ENCODE measurements around the gene PPIE. TPM values are rescaled to one million over a fixed set of nuclear protein-coding genes. Genes with fewer than 3 reads are reported as not detected.
A peak's percentile ranks its signal among the peaks of the same experiment; 100 is the strongest.
"Not testable (repeated sequence)": the region's sequence is repeated elsewhere in the genome, so short reads cannot be mapped to it uniquely, and the experiment has no call there.

Gene PPIE
- total RNA-seq, 3 donors from 2014 or later (not counting 1 experiment from before 2014, with no cell fraction given) = 44.3 to 62.8 (median 59.8) TPM

DNA sequence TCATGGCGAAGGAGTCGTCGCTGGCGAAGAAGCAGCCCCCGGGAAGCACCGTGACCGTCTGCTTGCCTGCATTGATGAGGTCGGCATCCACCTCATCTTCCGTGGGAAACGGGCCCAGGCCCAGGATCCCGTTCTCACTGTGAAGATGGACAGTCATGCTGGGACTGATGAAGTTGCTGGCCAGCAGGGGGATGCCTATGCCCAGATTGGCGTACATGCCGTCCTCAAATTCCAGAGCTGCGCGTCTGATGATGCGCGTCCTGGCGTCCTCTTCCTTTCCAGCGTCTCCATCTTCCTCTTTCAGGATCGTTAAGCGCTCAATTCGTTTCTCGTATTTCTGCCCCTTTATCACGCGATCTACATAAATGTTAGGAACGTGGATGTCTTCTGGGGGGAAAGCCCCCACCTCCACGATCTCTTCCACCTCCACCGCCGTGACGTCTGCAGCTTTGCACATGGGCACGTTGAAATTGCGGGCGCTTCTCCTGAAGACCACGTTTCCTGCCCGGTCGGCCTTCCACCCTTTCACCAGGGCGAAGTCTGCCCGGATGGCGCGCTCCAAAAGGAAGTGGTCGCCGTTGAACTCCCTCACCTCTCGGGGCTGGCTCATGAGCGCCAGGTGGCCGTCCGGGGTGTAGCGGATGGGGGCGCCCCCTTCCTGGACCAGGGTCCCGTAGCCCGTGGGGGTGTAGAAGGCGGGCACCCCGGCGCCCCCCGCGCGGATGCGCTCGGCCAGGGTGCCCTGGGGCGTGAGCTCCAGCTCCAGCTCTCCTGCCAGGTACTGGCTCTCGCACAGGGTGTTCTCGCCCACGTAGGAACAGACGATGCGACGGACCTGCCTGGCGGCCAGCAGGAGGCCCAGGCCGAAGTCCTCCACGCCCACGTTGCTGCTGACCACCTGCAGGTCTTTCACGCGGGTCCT is 31.7 kb downstream of the PPIE start:
- peak; percentile 16 to 67 (median 52) for ATAC-seq
- H3K4me3 ChIP-seq (ENCODE audit: low read length); H3K27ac ChIP-seq (ENCODE audit: low read length); H3K36me3 ChIP-seq (ENCODE audit: control insufficient read depth, insufficient read depth, low read length); intact Hi-C loops (cut with micrococcal nuclease); H3K4me1 Mint-ChIP-seq; H3K27me3 ChIP-seq (ENCODE audit: control insufficient read depth, insufficient read depth, low read length); H3K9me3 Mint-ChIP-seq; H3K27ac Mint-ChIP-seq; H3K36me3 Mint-ChIP-seq; H3K27me3 Mint-ChIP-seq (ENCODE audit: low read depth in 2 of 2); H3K4me1 ChIP-seq (ENCODE audit: control insufficient read depth, insufficient read depth, low read length); H3K9me3 ChIP-seq (ENCODE audit: control insufficient read depth, insufficient read depth, low read length): not testable (repeated sequence)
- peak overlapping the region; percentile 17 for H3K4me3 Mint-ChIP-seq
- peak in 1 of 2 donors; percentile 42 for DNase-seq
- 14% methylated on average over 13 of the region's 71 CpGs for WGBS (ENCODE audit: insufficient coverage)

DNA sequence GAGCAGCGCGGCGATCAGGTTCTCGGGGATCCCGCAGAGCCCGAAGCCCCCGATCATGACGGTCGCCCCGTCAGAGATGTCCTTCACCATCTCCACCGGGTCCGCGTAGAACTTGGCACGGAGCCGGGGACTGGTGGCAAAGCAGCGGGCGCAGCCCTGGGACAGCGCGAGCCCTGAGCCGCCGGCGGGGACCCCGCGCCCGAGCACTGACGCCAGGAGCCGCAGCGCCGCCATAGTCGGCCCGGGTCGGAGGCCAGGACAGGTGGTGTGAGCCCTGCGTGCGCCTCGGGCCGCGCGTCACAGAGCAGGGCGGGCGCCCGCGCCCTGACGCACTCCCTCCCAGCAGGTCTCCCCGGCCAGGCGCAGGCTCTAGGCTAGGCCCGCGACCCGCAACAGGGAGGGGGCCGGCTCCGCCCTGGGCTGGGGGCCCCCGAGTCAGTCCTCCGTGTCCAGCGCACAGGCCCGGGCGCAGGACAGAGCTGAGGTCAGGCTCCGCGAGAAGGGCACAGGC is 32.4 kb downstream of the PPIE start, which contains the start of gene OXCT2:
Gene OXCT2, minus strand, starts transcription at position 327 of the 511 bp plus-strand sequence. Its CDS starts 93 bp downstream, at position 234.
- ATAC-seq = peak in 2 of 3 donors; percentile 40 to 54
- peak within 1 kb of the TSS; percentile 17 for H3K4me3 Mint-ChIP-seq
- H3K27me3 ChIP-seq (ENCODE audit: control insufficient read depth, insufficient read depth, low read length); H3K27ac Mint-ChIP-seq; H3K9me3 ChIP-seq (ENCODE audit: control insufficient read depth, insufficient read depth, low read length); H3K9me3 Mint-ChIP-seq; DNase-seq; H3K27ac ChIP-seq (ENCODE audit: low read length); H3K27me3 Mint-ChIP-seq (ENCODE audit: low read depth in 2 of 2); intact Hi-C loops (cut with micrococcal nuclease); H3K36me3 Mint-ChIP-seq; H3K36me3 ChIP-seq (ENCODE audit: control insufficient read depth, insufficient read depth, low read length); H3K4me3 ChIP-seq (ENCODE audit: low read length): not testable (repeated sequence)
- H3K4me1 Mint-ChIP-seq = peaks cover under 1 to 13% of the 10 kb centered on the region in 2 donors
- WGBS (ENCODE audit: insufficient coverage) = 4% methylated on average over 34 of the region's 57 CpGs
- H3K4me1 ChIP-seq (ENCODE audit: control insufficient read depth, insufficient read depth, low read length) = peaks cover 12% of the 10 kb centered on the region

GRCh38 chr1:39773369-39773979 is 34.8 kb downstream of the PPIE start:
- peaks cover 16% of the 10 kb centered on the region for H3K4me1 ChIP-seq (ENCODE audit: control insufficient read depth, insufficient read depth, low read length)
- ATAC-seq = peak in 2 of 3 donors; percentile 28
- H3K36me3 Mint-ChIP-seq; H3K4me3 Mint-ChIP-seq; H3K27me3 Mint-ChIP-seq (ENCODE audit: low read depth in 2 of 2); H3K4me3 ChIP-seq (ENCODE audit: low read length); DNase-seq; H3K36me3 ChIP-seq (ENCODE audit: control insufficient read depth, insufficient read depth, low read length); H3K9me3 Mint-ChIP-seq; H3K27me3 ChIP-seq (ENCODE audit: control insufficient read depth, insufficient read depth, low read length); intact Hi-C loops (cut with micrococcal nuclease); H3K27ac Mint-ChIP-seq; H3K9me3 ChIP-seq (ENCODE audit: control insufficient read depth, insufficient read depth, low read length); H3K27ac ChIP-seq (ENCODE audit: low read length): not testable (repeated sequence)
- H3K4me1 Mint-ChIP-seq = peaks cover 5 to 18% of the 10 kb centered on the region in 2 donors
- no CpG with 5 or more reads among the region's 23 CpGs for WGBS (ENCODE audit: insufficient coverage)

DNA sequence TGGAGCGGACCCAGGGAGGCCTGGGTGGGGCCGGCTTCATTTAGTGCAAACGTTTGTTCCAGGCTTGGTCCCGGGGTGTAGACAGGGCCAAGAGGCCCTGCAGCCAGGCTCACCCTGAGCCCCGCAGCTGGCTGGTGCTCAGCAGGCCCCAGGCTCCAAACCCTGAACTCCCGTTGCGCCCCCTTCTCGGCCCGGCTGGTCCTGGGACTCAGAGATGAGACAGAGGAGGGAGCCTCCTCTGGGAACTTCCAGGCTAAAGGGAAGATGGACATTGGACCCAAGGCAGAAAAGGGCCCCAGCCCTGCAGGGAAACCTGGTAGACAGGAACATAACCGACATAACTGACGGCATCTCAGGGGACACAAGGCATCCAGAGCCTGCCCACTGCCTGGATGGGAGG is 36.5 kb downstream of the PPIE start:
- intact Hi-C loops (cut with micrococcal nuclease); H3K9me3 Mint-ChIP-seq; H3K36me3 ChIP-seq (ENCODE audit: control insufficient read depth, insufficient read depth, low read length); H3K4me3 ChIP-seq (ENCODE audit: low read length); H3K27ac Mint-ChIP-seq; H3K4me3 Mint-ChIP-seq; H3K27me3 Mint-ChIP-seq (ENCODE audit: low read depth in 2 of 2); H3K9me3 ChIP-seq (ENCODE audit: control insufficient read depth, insufficient read depth, low read length); H3K27ac ChIP-seq (ENCODE audit: low read length); H3K27me3 ChIP-seq (ENCODE audit: control insufficient read depth, insufficient read depth, low read length); DNase-seq; H3K36me3 Mint-ChIP-seq; ATAC-seq: not testable (repeated sequence)
- WGBS (ENCODE audit: insufficient coverage) = 96% methylated on average over 11 of the region's 11 CpGs
- peaks cover 5 to 22% of the 10 kb centered on the region in 2 donors for H3K4me1 Mint-ChIP-seq
- peaks cover 16% of the 10 kb centered on the region for H3K4me1 ChIP-seq (ENCODE audit: control insufficient read depth, insufficient read depth, low read length)

DNA sequence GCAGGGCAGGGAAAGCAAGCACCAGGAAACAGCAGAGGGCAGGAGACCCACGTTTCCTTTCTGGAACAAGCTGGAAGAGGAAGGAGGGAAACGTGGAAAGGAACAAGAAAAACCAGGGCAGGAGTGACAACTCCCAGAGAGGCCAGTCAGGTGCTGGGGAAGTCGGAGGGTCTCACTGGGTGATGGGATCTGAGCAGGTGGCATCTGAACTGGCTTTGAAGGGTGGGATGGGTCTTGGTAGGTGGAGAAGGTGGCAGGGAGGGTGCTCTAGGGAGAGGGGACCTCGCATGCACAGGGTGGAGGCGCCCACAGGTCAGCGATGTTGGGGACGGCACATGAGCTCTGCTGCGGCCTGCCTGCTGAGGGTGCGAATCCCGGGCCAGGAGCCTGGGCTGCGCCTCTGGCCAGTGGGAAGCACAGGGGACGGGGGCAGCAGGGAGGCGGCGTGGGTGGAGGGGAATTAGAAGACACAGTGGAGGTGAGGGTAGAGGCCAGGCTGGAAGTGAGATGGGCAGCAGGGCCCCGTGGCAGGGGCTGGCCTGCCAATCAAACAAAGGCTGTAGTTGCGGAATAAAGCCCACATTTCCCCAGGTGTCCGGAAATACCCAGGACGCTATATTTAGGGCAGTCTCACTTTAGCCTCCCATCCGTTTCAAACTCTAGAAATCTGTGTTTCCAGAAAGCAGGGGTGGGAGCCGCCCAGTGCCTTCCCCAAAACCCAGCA is 37.2 kb downstream of the PPIE start:
- H3K27me3 Mint-ChIP-seq (ENCODE audit: low read depth in 2 of 2); DNase-seq; H3K9me3 ChIP-seq (ENCODE audit: control insufficient read depth, insufficient read depth, low read length); H3K9me3 Mint-ChIP-seq; H3K4me3 ChIP-seq (ENCODE audit: low read length); H3K4me3 Mint-ChIP-seq; H3K36me3 ChIP-seq (ENCODE audit: control insufficient read depth, insufficient read depth, low read length); H3K27ac ChIP-seq (ENCODE audit: low read length); intact Hi-C loops (cut with micrococcal nuclease); H3K27me3 ChIP-seq (ENCODE audit: control insufficient read depth, insufficient read depth, low read length); H3K36me3 Mint-ChIP-seq: not testable (repeated sequence)
- WGBS (ENCODE audit: insufficient coverage) = 44% methylated on average over 7 of the region's 20 CpGs
- Mint-ChIP-seq H3K4me1 (peaks cover 5 to 18% of the 10 kb centered on the region in 2 donors), H3K27ac (peak overlapping the region; percentile 67 to 73)
- peak in 1 of 3 donors; percentile 19 for ATAC-seq
- H3K4me1 ChIP-seq (ENCODE audit: control insufficient read depth, insufficient read depth, low read length) = peaks cover 16% of the 10 kb centered on the region

All from natural killer cell (primary cell).